Measurements from ENCODE around the gene AGPAT4. TPM values are rescaled to one million over a fixed set of nuclear protein-coding genes. Genes with fewer than 3 reads are reported as not detected.
A peak's percentile ranks its signal among the peaks of the same experiment; 100 is the strongest.

Gene AGPAT4
- total RNA-seq, 1 donor from 2014 or later, result 8.3 TPM

DNA sequence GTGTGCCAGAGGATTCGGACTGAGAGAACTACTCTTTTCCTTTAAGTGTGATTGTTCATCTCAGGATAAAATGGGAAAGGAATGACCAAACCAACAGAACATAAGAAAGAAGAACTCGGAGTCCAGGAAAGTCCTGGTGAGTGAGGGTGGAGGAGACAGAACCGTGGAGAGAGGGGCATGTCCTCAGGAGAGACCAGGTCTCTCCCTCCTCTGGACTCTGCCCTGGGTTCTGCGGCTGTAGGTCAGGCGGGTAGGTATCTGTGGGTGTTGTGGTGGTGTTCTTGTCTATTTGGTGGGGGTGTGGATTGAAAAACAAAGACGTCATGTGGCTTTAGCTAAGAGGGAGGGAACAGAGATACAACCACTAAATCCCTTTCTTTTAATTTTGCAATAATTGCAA, 29.1 kb upstream of the AGPAT4 start:
- DNase-seq (ENCODE audit: extremely low spot score, unreplicated experiment), result peak; percentile 70
- no peak overlapping the region for H3K4me3 Mint-ChIP-seq (ENCODE audit: unreplicated experiment)
- H3K27me3 Mint-ChIP-seq (ENCODE audit: unreplicated experiment), result no peaks in the 10 kb centered on the region
- H3K36me3 Mint-ChIP-seq (ENCODE audit: unreplicated experiment), result no peaks in the 10 kb centered on the region
- no peak overlapping the region for H3K27ac Mint-ChIP-seq (ENCODE audit: unreplicated experiment)
- TF ChIP-seq, protein P1, sequence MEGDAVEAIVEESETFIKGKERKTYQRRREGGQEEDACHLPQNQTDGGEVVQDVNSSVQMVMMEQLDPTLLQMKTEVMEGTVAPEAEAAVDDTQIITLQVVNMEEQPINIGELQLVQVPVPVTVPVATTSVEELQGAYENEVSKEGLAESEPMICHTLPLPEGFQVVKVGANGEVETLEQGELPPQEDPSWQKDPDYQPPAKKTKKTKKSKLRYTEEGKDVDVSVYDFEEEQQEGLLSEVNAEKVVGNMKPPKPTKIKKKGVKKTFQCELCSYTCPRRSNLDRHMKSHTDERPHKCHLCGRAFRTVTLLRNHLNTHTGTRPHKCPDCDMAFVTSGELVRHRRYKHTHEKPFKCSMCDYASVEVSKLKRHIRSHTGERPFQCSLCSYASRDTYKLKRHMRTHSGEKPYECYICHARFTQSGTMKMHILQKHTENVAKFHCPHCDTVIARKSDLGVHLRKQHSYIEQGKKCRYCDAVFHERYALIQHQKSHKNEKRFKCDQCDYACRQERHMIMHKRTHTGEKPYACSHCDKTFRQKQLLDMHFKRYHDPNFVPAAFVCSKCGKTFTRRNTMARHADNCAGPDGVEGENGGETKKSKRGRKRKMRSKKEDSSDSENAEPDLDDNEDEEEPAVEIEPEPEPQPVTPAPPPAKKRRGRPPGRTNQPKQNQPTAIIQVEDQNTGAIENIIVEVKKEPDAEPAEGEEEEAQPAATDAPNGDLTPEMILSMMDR (IDR thresholded peaks at IDR 0.05), result no peak
- peaks cover 4% of the 10 kb centered on the region for H3K4me1 Mint-ChIP-seq (ENCODE audit: unreplicated experiment)
- no peaks in the 10 kb centered on the region for H3K9me3 Mint-ChIP-seq (ENCODE audit: unreplicated experiment)

- H3K9me3 Mint-ChIP-seq (ENCODE audit: unreplicated experiment), result peaks cover 3% of the 10 kb centered on the region
- H3K27ac Mint-ChIP-seq (ENCODE audit: unreplicated experiment), result no peak overlapping the region
- no peak overlapping the region for H3K4me3 Mint-ChIP-seq (ENCODE audit: unreplicated experiment)
- no peaks in the 10 kb centered on the region for H3K36me3 Mint-ChIP-seq (ENCODE audit: unreplicated experiment)
- DNase-seq (ENCODE audit: extremely low spot score, unreplicated experiment), result no peak
- TF ChIP-seq, protein P1 (IDR thresholded peaks at IDR 0.05), result no peak
- H3K4me1 Mint-ChIP-seq (ENCODE audit: unreplicated experiment), result peaks cover 4% of the 10 kb centered on the region
- H3K27me3 Mint-ChIP-seq (ENCODE audit: unreplicated experiment), result no peaks in the 10 kb centered on the region
These were observed 27.5 kb upstream of the AGPAT4 start for GRCh38 chr6:161301338-161301737.

DNA sequence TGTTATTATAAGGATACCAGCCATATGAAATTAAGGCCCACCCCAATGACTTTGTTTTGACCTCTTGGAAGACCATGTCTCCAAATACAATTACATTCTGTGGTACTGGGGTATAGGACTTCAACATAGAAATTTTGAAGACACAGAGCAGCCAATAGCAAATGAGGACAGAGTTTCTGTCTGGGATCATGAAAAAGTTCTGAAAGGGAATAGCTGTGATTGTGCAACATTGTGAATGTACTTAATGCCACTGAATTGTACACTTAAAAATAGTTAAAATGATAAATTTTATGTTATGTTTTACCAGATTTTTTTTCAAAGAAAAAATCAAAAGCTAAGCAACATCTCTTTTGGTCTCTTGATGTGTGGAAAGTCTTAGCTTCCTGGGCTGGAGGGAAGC, 27.0 kb upstream of the AGPAT4 start:
- H3K27ac Mint-ChIP-seq (ENCODE audit: unreplicated experiment), result no peak overlapping the region
- H3K36me3 Mint-ChIP-seq (ENCODE audit: unreplicated experiment), result no peaks in the 10 kb centered on the region
- peaks cover 4% of the 10 kb centered on the region for H3K4me1 Mint-ChIP-seq (ENCODE audit: unreplicated experiment)
- TF ChIP-seq, protein P1 (IDR thresholded peaks at IDR 0.05), result no peak
- no peak overlapping the region for H3K4me3 Mint-ChIP-seq (ENCODE audit: unreplicated experiment)
- peaks cover 6% of the 10 kb centered on the region for H3K9me3 Mint-ChIP-seq (ENCODE audit: unreplicated experiment)
- no peaks in the 10 kb centered on the region for H3K27me3 Mint-ChIP-seq (ENCODE audit: unreplicated experiment)
- no peak for DNase-seq (ENCODE audit: extremely low spot score, unreplicated experiment)

DNA sequence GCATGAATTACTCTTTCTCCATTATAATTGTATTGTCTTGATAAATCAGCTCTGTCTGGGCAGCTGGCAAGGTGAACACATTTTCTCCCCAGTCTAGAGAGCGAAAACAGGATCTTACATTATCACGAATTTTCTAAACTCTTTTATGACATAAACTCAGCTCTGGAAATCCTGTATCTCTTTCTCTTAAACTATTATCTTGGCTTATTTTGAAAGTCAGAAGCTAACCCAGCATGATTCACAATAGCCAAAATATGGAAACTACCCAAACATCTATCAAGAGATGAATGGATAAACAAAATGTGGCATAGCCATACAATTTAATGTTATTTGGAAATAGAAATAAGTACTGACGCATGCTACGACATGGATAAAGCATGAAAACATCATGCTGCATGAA, 25.9 kb upstream of the AGPAT4 start:
- no peaks in the 10 kb centered on the region for H3K36me3 Mint-ChIP-seq (ENCODE audit: unreplicated experiment)
- H3K4me3 Mint-ChIP-seq (ENCODE audit: unreplicated experiment), result no peak overlapping the region
- H3K27ac Mint-ChIP-seq (ENCODE audit: unreplicated experiment), result no peak overlapping the region
- TF ChIP-seq, protein P1 (IDR thresholded peaks at IDR 0.05), result no peak
- peaks cover 6% of the 10 kb centered on the region for H3K9me3 Mint-ChIP-seq (ENCODE audit: unreplicated experiment)
- no peak for DNase-seq (ENCODE audit: extremely low spot score, unreplicated experiment)
- H3K27me3 Mint-ChIP-seq (ENCODE audit: unreplicated experiment), result no peaks in the 10 kb centered on the region
- peaks cover 4% of the 10 kb centered on the region for H3K4me1 Mint-ChIP-seq (ENCODE audit: unreplicated experiment)

- no peak for DNase-seq (ENCODE audit: extremely low spot score, unreplicated experiment)
- Mint-ChIP-seq H3K27me3 (ENCODE audit: unreplicated experiment) (no peaks in the 10 kb centered on the region), H3K4me1 (ENCODE audit: unreplicated experiment) (no peaks in the 10 kb centered on the region), H3K4me3 (ENCODE audit: unreplicated experiment) (no peak overlapping the region), H3K36me3 (ENCODE audit: unreplicated experiment) (no peaks in the 10 kb centered on the region), H3K27ac (ENCODE audit: unreplicated experiment) (no peak overlapping the region), H3K9me3 (ENCODE audit: unreplicated experiment) (peaks cover 6% of the 10 kb centered on the region)
- TF ChIP-seq, protein P1 (IDR thresholded peaks at IDR 0.05), result no peak
These were observed 21.9 kb upstream of the AGPAT4 start for GRCh38 chr6:161295784-161296183.

All from osteocyte (in vitro differentiated cells).